SK-N-MC (cell line): ENCODE measurements around the gene PCBP4.

Experiments
- EZH2 ChIP-seq: fragments of 200-600 bp; sonication (generic); IDR thresholded peaks from one replicate; pipeline ENCODE4 v1.6.1; 2017; ENCODE audit warnings: antibody characterized with exemption
- POLR2AphosphoS5 ChIP-seq: IDR thresholded peaks from 2 replicates; pipeline ENCODE4 v1.6.1; 2012; ENCODE audit warnings: mild to moderate bottlenecking, low read depth, low read length, borderline replicate concordance

DNA sequence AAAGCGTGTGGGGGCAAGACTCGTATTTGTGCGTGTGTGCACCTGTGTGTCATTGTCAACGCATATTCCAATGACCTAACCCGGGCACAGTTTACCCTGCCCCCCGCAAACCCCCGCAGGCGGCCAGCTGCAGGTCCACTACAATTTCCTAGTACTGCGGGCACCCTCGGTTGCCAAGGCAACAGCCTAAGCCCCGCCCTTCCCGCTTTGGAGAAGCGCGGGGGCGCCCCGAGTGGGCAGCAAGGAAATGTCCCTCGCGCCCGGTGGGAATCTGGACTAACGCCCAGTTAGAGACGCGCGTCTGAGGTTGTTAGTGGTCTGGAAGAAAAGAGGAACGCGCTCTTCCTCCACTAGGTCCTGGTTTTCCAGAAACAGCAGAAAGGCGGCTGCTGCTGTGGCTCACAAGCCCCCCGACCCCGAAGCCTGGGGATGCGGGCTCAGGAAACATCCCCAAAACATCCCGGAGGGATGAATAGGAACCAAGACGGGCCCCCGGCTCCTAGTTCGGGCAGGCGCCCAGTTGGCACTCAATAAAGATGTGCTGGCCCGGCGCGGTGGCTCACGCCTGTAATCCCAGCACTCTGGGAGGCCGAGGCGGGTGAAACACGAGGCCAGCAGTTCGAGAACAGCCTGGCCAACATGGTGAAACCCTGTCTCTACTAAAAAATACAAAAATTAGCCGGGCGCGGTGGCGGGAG, 8.7 kb upstream of the PCBP4 start:
- TF ChIP-seq EZH2 (no peak), POLR2AphosphoS5 (no peak)
